ENCODE results near the gene SLC25A21. TPM values are rescaled to one million over a fixed set of nuclear protein-coding genes. Genes with fewer than 3 reads are reported as not detected.

The SLC25A21 gene
- total RNA-seq, 2 donors from 2014 or later, result not detected

GRCh38 chr14:37037636-37038387, 134.6 kb downstream of the SLC25A21 start:
- Mint-ChIP-seq H3K9me3 (peaks cover 9% of the 10 kb centered on the region), H3K4me1 (no peaks in the 10 kb centered on the region), H3K4me3 (no peak overlapping the region), H3K36me3 (ENCODE audit: low read depth) (no peaks in the 10 kb centered on the region), H3K27me3 (peaks cover under 1% of the 10 kb centered on the region), H3K27ac (no peak overlapping the region)
- ATAC-seq (replicated peaks), result no peak

GRCh38 chr14:37036669-37037341, 135.6 kb downstream of the SLC25A21 start:
- Mint-ChIP-seq H3K27me3 (no peaks in the 10 kb centered on the region), H3K4me1 (no peaks in the 10 kb centered on the region), H3K27ac (no peak overlapping the region), H3K4me3 (no peak overlapping the region), H3K9me3 (peaks cover 8% of the 10 kb centered on the region), H3K36me3 (ENCODE audit: low read depth) (no peaks in the 10 kb centered on the region)
- ATAC-seq (replicated peaks), result no peak

- no peak overlapping the region for H3K27ac Mint-ChIP-seq
- ATAC-seq (replicated peaks), result no peak
- no peaks in the 10 kb centered on the region for H3K27me3 Mint-ChIP-seq
- no peaks in the 10 kb centered on the region for H3K4me1 Mint-ChIP-seq
- H3K4me3 Mint-ChIP-seq, result no peak overlapping the region
- peaks cover 4% of the 10 kb centered on the region for H3K9me3 Mint-ChIP-seq
- H3K36me3 Mint-ChIP-seq (ENCODE audit: low read depth), result no peaks in the 10 kb centered on the region
Observed at GRCh38 chr14:37035401-37035800, 137.0 kb downstream of the SLC25A21 start.

GRCh38 chr14:37034410-37035285, 137.8 kb downstream of the SLC25A21 start:
- Mint-ChIP-seq H3K27me3 (no peaks in the 10 kb centered on the region), H3K36me3 (ENCODE audit: low read depth) (no peaks in the 10 kb centered on the region), H3K4me3 (no peak overlapping the region), H3K27ac (no peak overlapping the region), H3K9me3 (peaks cover 3% of the 10 kb centered on the region), H3K4me1 (no peaks in the 10 kb centered on the region)
- no peak for ATAC-seq (replicated peaks)

- Mint-ChIP-seq H3K27me3 (no peaks in the 10 kb centered on the region), H3K4me3 (no peak overlapping the region), H3K9me3 (peaks cover 3% of the 10 kb centered on the region), H3K4me1 (no peaks in the 10 kb centered on the region), H3K27ac (no peak overlapping the region), H3K36me3 (ENCODE audit: low read depth) (no peaks in the 10 kb centered on the region)
- ATAC-seq (replicated peaks), result no peak
Observed at GRCh38 chr14:37032863-37033262, 139.5 kb downstream of the SLC25A21 start.

GRCh38 chr14:37027188-37027824, 145.1 kb downstream of the SLC25A21 start:
- Mint-ChIP-seq H3K4me1 (no peaks in the 10 kb centered on the region), H3K4me3 (no peak overlapping the region), H3K27me3 (no peaks in the 10 kb centered on the region), H3K36me3 (ENCODE audit: low read depth) (no peaks in the 10 kb centered on the region), H3K27ac (no peak overlapping the region), H3K9me3 (no peaks in the 10 kb centered on the region)
- no peak for ATAC-seq (replicated peaks)

GRCh38 chr14:37023875-37024565, 148.4 kb downstream of the SLC25A21 start:
- H3K9me3 Mint-ChIP-seq, result peaks cover 5% of the 10 kb centered on the region
- no peak for ATAC-seq (replicated peaks)
- no peak overlapping the region for H3K4me3 Mint-ChIP-seq
- H3K36me3 Mint-ChIP-seq (ENCODE audit: low read depth), result no peaks in the 10 kb centered on the region
- H3K27me3 Mint-ChIP-seq, result no peaks in the 10 kb centered on the region
- no peaks in the 10 kb centered on the region for H3K4me1 Mint-ChIP-seq
- no peak overlapping the region for H3K27ac Mint-ChIP-seq

GRCh38 chr14:37021390-37021789, 151.0 kb downstream of the SLC25A21 start:
- Mint-ChIP-seq H3K9me3 (peaks cover 8% of the 10 kb centered on the region), H3K4me1 (no peaks in the 10 kb centered on the region), H3K27ac (no peak overlapping the region), H3K36me3 (ENCODE audit: low read depth) (no peaks in the 10 kb centered on the region), H3K4me3 (no peak overlapping the region), H3K27me3 (no peaks in the 10 kb centered on the region)
- ATAC-seq (replicated peaks), result no peak

- ATAC-seq (replicated peaks), result no peak
- Mint-ChIP-seq H3K27me3 (no peaks in the 10 kb centered on the region), H3K27ac (no peak overlapping the region), H3K4me3 (no peak overlapping the region), H3K36me3 (ENCODE audit: low read depth) (no peaks in the 10 kb centered on the region), H3K4me1 (no peaks in the 10 kb centered on the region), H3K9me3 (peaks cover 9% of the 10 kb centered on the region)
Observed at GRCh38 chr14:37019488-37019887, 152.9 kb downstream of the SLC25A21 start.

- Mint-ChIP-seq H3K4me1 (no peaks in the 10 kb centered on the region), H3K4me3 (no peak overlapping the region), H3K36me3 (ENCODE audit: low read depth) (no peaks in the 10 kb centered on the region), H3K27me3 (no peaks in the 10 kb centered on the region), H3K27ac (no peak overlapping the region), H3K9me3 (peaks cover 12% of the 10 kb centered on the region)
- no peak for ATAC-seq (replicated peaks)
Observed at GRCh38 chr14:37018571-37019240, 153.7 kb downstream of the SLC25A21 start.

- Mint-ChIP-seq H3K4me1 (no peaks in the 10 kb centered on the region), H3K9me3 (peaks cover 6% of the 10 kb centered on the region), H3K27me3 (no peaks in the 10 kb centered on the region), H3K36me3 (ENCODE audit: low read depth) (no peaks in the 10 kb centered on the region), H3K4me3 (no peak overlapping the region), H3K27ac (no peak overlapping the region)
- no peak for ATAC-seq (replicated peaks)
Observed at GRCh38 chr14:37013078-37013477, 159.3 kb downstream of the SLC25A21 start.

- H3K4me3 Mint-ChIP-seq, result no peak overlapping the region
- ATAC-seq (replicated peaks), result no peak
- no peak overlapping the region for H3K27ac Mint-ChIP-seq
- H3K27me3 Mint-ChIP-seq, result no peaks in the 10 kb centered on the region
- H3K36me3 Mint-ChIP-seq (ENCODE audit: low read depth), result no peaks in the 10 kb centered on the region
- peaks cover 3% of the 10 kb centered on the region for H3K9me3 Mint-ChIP-seq
- no peaks in the 10 kb centered on the region for H3K4me1 Mint-ChIP-seq
Observed at GRCh38 chr14:36998686-36999085, 173.7 kb downstream of the SLC25A21 start.

- no peaks in the 10 kb centered on the region for H3K4me1 Mint-ChIP-seq
- no peak overlapping the region for H3K4me3 Mint-ChIP-seq
- no peaks in the 10 kb centered on the region for H3K27me3 Mint-ChIP-seq
- H3K27ac Mint-ChIP-seq, result no peak overlapping the region
- no peak for ATAC-seq (replicated peaks)
- peaks cover 3% of the 10 kb centered on the region for H3K9me3 Mint-ChIP-seq
- no peaks in the 10 kb centered on the region for H3K36me3 Mint-ChIP-seq (ENCODE audit: low read depth)
Observed at GRCh38 chr14:36997843-36998242, 174.6 kb downstream of the SLC25A21 start.

All from activated T-helper 17 cell treated with anti-CD3 and anti-CD28 coated beads, Interleukin-2, amount 50 U/mL, for 72 hours (primary cell).